ENCODE measurements around the gene RAP1GAP.

The RAP1GAP gene

GRCh38 chr1:21669258-21670058, at the start of gene RAP1GAP:
Gene RAP1GAP (minus strand): TSS chr1:21669357. CDS start chr1:21620032, 49,325 bp downstream.
- DNase-seq = peak; percentile 2

DNA sequence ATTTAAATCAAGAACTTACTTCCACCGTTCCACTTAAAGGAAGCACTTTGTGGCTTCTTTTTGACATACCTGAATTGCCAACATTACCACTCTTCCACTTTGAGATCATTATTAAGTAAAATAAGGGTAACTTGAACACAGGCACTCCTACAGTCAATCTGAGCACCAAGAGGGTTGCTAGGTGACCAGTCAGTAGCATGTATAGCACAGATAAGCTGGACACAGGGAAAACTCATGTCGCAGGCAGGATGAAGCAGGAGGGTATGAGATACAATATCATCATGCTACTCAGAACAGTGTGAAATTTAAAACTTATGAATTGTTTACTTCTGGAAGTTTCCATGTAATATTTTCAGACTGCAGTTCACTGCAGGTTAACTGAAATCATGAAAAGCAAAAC, 47.0 kb upstream of the RAP1GAP start:
- DNase-seq = no peak

GRCh38 chr1:21707891-21708290, 38.7 kb upstream of the RAP1GAP start:
- DNase-seq = no peak

DNA sequence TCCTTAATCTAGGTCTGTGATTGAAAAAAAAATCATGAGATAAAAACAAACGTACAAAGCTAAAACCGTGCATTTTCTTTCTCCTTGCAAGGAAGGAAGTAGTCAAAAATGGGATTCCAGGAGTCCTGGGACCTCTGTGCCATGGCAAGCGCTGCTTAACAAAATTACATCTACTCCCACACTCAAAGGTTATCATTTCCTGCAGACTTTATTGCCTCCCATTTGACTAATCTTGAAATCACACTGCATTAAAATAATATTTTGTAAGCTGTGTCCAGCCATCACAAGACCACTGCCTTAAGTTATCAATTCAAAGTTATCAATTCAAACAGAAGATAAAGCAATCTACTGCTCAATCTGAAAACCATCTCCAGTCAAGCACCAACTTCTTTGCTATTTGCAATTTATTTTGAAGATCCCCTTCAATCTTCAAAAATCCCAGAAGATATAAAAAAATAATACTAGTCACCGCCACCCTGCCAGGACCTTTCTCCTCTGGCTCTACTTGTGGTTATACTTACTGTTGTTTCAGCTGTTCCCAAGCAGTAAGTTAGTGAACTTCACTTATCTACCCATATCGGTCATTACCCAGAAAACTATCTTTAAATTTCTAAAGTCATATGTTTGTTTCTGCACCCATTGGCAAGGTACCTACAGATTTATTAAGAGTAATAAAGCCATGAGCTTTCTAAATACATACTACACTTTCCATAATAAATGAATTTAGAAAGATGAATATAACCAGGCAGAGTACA, 38.1 kb upstream of the RAP1GAP start:
- DNase-seq = no peak

DNA sequence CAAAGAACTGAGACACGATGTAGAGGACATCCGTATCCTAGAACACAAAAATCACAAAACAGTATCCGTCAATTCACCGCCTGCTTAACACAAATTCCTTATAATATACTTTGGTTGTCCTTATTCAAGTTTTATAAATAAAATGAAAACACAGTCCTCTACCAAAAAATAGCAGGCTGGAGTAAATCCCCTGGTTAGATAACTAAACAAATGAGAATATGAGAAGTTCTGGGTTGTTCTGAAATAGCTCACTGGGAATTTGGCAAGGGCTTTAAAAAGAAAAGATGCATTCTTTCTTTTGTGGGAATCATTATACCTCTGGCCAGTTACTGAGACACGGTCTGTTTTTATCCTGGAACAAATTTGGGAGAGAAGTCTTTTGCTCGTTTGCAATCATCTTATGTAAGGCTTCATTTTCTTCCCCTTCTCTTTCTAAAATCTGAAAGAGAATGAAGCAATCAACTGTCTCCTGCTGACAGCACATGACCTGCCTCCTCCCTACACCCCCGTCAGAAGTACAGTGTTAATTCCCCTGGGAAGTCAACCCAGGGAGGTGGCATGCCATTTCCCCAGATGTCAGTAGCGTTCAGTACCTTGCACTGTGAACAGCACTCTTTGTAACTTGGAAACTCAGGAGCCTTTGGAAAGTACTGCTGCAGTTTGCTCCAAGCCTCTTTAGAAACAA, 37.1 kb upstream of the RAP1GAP start:
- DNase-seq = no peak

DNA sequence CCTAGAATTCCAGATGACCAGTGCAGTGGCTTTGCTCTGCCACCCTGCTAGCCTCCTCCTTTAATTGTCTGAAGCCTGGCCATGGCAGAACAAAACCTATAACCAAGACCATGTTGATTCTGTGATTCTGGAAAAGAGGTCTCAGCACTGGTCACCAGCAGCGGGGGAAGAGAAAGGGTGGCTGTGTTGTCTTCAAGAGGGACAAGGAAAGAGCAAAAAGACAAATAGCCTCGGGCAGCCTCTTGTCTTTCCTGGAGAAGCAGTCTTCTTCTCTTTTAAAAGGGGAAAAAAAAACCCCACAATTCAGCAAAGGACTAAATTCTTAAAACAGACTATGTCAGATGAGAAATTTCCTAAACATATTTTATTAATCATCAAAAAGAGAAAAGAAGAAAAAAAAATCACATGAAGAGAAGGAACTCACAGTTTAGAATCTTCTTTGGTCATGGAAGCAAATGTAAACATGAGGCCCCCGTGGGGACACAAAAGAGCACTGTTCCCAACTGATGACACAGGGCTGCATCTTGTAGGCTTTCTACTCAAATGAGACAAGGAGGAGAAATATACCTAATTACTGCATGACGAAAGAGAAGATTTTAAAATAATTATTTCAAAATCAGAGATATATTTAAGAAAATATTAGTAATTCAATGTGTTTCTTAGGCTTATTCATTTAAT, 36.3 kb upstream of the RAP1GAP start:
- no peak for DNase-seq

GRCh38 chr1:21704145-21704544, 35.0 kb upstream of the RAP1GAP start:
- no peak for DNase-seq

GRCh38 chr1:21703318-21703963, 34.3 kb upstream of the RAP1GAP start:
- no peak for DNase-seq

- no peak for DNase-seq
Observed at GRCh38 chr1:21702780-21703179, 33.6 kb upstream of the RAP1GAP start.

DNA sequence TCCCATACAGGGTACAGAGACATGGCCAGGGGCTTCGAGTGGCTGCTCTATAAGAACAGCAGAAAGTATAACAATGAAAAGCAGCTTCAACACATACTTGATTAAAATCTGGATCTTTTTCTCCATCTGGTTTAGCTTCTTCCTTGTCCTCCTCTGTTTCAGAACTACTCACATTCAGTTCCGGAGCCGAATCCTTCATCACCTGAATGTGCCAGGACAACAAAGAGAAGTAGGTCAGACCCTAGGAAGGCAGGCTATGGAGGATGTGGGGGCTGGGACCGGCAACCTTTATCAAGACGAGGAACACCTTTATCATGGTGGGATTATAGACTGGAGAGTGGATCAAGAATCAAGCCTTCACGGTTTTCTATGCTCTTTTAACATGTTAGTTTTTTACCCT, 32.2 kb upstream of the RAP1GAP start:
- DNase-seq = no peak

GRCh38 chr1:21700094-21700493, 30.9 kb upstream of the RAP1GAP start:
- DNase-seq = no peak

GRCh38 chr1:21696931-21697330, 27.8 kb upstream of the RAP1GAP start:
- DNase-seq = no peak

- no peak for DNase-seq
Observed at GRCh38 chr1:21693732-21694131, 24.6 kb upstream of the RAP1GAP start.

DNA sequence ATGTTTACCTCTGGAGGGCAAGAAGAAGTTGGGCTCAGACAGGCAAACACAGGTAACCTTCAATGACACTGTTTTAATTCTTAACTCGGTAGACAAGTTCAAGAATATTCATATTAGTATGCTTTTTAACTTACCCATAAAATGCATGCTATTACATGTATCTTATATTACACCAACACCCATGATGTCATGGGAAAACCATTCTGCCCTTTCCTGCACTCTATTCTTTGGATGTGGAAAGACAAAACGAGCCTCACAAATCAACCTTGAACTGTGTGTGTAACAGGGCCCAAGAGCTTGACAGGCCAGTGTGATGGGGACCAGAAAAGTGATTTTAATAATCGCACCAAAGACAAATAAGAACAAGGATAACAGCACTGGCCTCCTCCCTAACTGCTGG, 22.6 kb upstream of the RAP1GAP start:
- no peak for DNase-seq

DNA sequence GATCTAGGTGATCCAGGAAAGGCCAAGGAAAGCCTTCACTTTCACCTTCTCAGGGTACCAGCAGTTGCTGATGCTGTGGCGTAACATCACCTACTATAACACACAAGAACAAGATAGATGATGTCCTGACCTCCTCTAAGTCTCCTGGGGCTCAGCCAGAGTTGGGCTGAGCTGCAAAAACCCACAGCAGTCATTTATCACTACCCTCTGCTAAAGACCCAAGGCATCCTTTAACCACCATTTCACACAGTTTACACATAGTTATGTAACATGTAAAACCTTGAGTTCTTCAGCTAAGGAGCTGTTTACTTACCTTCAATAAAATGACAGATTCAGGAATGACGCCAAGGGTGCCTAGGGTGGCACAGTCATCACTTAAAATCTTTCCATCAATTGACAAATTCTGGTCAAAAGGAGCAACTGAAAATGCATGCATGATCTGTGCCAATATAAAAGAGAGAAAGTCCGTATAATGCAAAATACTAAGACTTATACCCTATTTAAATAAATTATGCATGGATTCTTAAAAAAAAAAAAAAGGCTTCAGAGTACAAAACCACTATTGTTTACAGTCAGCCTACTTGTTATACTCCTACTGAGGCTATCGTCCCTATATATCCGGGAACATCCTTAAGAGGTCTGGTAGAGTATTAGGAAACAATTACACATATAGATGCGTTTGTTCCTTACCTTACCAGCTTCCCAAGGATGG, 20.7 kb upstream of the RAP1GAP start:
- DNase-seq = no peak

DNA sequence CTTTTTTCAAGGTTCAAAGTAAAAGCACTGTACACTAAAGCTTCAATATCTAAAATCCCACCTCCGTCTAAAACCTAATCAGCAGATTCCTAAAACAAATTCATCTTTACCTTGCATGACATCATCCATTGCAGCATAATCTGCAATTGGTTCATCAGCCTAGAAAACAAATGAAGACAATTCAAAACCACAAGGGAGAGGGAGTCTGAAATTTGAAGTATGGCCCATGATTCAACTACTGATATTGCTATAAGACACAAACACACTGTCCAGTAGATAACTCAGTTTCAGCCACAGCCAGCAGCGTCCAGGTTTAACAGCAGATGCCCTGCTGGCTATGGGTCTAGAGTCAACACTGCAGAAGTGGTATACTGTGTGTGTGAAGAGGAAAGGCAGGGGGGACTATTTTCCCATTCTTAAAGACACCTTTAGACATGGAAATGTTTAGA, 17.9 kb upstream of the RAP1GAP start:
- DNase-seq = no peak

GRCh38 chr1:21685946-21686678, 17.0 kb upstream of the RAP1GAP start:
- DNase-seq = no peak

DNA sequence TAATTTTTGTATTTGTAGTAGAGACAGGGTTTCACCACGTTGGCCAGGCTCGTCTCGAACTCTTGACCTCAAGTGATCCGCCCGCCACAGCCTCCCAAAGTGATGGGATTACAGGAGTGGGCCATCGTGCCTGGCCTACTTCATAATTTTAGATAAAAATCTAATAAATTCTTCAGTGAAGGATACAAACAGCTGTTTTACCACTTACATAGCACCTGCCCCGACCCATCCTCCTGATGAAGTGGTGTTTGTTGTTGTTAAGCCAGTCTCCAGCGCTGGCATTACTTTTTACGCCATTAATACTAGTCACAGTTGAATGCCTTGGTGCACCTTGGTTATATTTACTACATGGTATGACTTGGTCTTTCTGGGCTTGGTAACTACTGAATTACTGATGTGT, 12.3 kb upstream of the RAP1GAP start:
- no peak for DNase-seq

DNA sequence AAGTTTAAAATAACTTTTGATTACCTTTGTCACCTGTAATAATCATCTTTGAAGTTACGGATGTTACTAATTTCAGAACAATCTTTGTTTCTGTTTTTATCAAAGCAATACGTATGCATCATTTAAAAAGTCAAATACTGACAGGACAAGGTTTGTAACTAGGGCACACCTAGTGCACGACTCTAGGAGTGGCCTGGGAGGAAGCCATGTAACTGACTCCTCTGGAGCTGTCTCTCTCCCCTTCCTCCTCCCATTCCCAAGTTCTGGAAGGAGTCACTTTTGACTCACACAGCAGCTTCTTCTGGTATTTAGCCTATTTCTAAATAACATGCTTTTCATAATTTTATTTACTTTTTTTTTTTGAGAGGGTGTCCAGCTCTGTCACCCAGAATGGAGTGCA, 11.8 kb upstream of the RAP1GAP start:
- DNase-seq = no peak

- DNase-seq = no peak
Observed at GRCh38 chr1:21680381-21680780, 11.2 kb upstream of the RAP1GAP start.

DNA sequence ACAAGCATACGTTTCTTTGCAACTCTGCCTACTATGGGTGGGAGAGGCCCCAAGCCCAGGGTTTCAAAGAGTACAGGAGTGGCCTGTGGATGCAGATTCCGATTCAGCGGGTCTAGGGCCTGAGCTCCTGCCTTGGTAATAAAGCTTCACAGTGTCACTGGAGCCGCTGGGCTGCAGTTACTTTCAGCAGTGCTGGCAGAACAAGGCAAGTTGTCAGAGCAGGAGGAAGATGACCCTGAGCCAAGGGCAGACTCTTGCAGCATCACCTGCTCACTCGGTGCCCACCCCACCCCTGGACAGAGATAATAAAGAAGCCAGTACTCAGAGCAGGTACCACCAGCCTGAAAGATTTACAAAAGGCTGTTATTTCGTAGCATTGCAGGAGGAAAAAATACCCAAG, 8.0 kb upstream of the RAP1GAP start:
- no peak for DNase-seq
